ENCODE results near the gene ARPC2. TPM values are rescaled to one million over a fixed set of nuclear protein-coding genes. Genes with fewer than 3 reads are reported as not detected.

ARPC2 gene
- total and polyA plus RNA-seq, 2 of the 13 experiments (the other 11 are each of a cell fraction or from before 2014, with no cell fraction given): 168 to 303 TPM

GRCh38 chr2:218269900-218270720 lies 53.1 kb downstream of the ARPC2 start, which contains the start of the genes AAMP and PNKD (continued):
- peak; percentile 96 for TF ChIP-seq GABPB1 (CRISPR knock-in tag; IDR thresholded peaks at IDR 0.05)
- peak; percentile 28 for TF ChIP-seq JARID2 (CRISPR knock-in tag; IDR thresholded peaks at IDR 0.05; ENCODE audit: insufficient replicate concordance)
- TF ChIP-seq GFI1 (CRISPR knock-in tag; IDR thresholded peaks at IDR 0.05; ENCODE audit: borderline replicate concordance): peak; percentile 11; the same call in 1 of the 2 replicates
- TF ChIP-seq LCORL (IDR thresholded peaks at IDR 0.05): no peak
- peak; percentile 14; the same call in 1 of the 2 replicates for TF ChIP-seq LCORL (CRISPR knock-in tag; IDR thresholded peaks at IDR 0.05)
- TF ChIP-seq NFE2L1 (CRISPR knock-in tag; IDR thresholded peaks at IDR 0.05; ENCODE audit: borderline replicate concordance): no peak
- peak; percentile 63; the same call in 1 of the 2 replicates for TF ChIP-seq ZNF318 (CRISPR knock-in tag; IDR thresholded peaks at IDR 0.05)
- TF ChIP-seq, protein P1, sequence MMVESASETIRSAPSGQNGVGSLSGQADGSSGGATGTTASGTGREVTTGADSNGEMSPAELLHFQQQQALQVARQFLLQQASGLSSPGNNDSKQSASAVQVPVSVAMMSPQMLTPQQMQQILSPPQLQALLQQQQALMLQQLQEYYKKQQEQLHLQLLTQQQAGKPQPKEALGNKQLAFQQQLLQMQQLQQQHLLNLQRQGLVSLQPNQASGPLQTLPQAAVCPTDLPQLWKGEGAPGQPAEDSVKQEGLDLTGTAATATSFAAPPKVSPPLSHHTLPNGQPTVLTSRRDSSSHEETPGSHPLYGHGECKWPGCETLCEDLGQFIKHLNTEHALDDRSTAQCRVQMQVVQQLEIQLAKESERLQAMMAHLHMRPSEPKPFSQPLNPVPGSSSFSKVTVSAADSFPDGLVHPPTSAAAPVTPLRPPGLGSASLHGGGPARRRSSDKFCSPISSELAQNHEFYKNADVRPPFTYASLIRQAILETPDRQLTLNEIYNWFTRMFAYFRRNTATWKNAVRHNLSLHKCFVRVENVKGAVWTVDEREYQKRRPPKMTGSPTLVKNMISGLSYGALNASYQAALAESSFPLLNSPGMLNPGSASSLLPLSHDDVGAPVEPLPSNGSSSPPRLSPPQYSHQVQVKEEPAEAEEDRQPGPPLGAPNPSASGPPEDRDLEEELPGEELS (CRISPR knock-in tag; IDR thresholded peaks at IDR 0.05): 0 out of 2 replicates have a peak, but pooled peaks have one; percentile 22
- TF ChIP-seq MLLT10 (CRISPR knock-in tag; IDR thresholded peaks at IDR 0.05): no peak
- TF ChIP-seq NR2F2 (IDR thresholded peaks at IDR 0.05; ENCODE audit: borderline replicate concordance, low read depth): no peak
- no peak for TF ChIP-seq ZNF75D (CRISPR knock-in tag; IDR thresholded peaks at IDR 0.05; ENCODE audit: borderline replicate concordance)
- 0 out of 2 replicates have a peak, but pooled peaks have one; percentile 53 for TF ChIP-seq GLI4 (CRISPR knock-in tag; IDR thresholded peaks at IDR 0.05; ENCODE audit: borderline replicate concordance)
- TF ChIP-seq SAP130 (CRISPR knock-in tag; IDR thresholded peaks at IDR 0.05; ENCODE audit: low read depth): peak; percentile 86
- TF ChIP-seq DMAP1 (CRISPR knock-in tag; IDR thresholded peaks at IDR 0.05): peak; percentile 89
- no peak for TF ChIP-seq SRSF4 (IDR thresholded peaks at IDR 0.05; ENCODE audit: low read depth, low read length, poor library complexity, severe bottlenecking)
- peak; percentile 54 for TF ChIP-seq PHF5A (CRISPR knock-in tag; IDR thresholded peaks at IDR 0.05; ENCODE audit: low read depth, unreplicated experiment)
- peak; percentile 91 for TF ChIP-seq POLR2AphosphoS5 (IDR thresholded peaks at IDR 0.05; ENCODE audit: low read depth, low read length)
- peak; percentile 90 for TF ChIP-seq HNRNPLL (IDR thresholded peaks at IDR 0.05; ENCODE audit: low read depth, low read length, poor library complexity, severe bottlenecking)
- TF ChIP-seq CBX5 (CRISPR knock-in tag; IDR thresholded peaks at IDR 0.05; ENCODE audit: borderline replicate concordance): no peak; the same call in 1 of the 2 replicates
- TF ChIP-seq MTF1 (CRISPR knock-in tag; IDR thresholded peaks at IDR 0.05): no peak
- no peak for TF ChIP-seq NFKBIZ (CRISPR knock-in tag; IDR thresholded peaks at IDR 0.05)
